ENCODE data around the gene SCRN1. TPM values are rescaled to one million over a fixed set of nuclear protein-coding genes. Genes with fewer than 3 reads are reported as not detected.

The SCRN1 gene
- total and polyA plus RNA-seq, 2 of the 4 experiments (the other 2 are of a cell fraction), result 57.1 to 124 TPM

DNA sequence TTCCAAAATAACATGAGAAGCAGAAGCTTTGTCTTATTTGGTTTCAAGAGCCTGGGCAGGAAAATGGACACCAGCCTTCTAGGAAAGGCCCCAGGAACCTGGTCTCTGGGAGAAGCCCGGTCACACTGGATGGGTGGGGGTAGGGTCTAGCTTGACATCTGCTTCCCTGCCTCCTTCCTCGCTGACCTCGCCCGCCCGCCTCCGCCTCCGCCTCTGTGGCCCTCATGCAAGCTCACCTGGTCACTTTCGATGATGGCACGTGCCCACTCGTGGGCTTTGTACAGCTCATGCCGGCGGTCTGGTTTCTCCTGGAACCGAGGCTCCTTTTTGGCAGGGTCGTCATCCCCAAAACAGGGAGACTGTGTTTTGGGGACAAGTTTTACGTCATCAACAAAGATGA, 63.4 kb downstream of the SCRN1 start:
- CTCF ChIA-PET, result interaction anchor here (0.6 kb wide), 1 partner anchor 1236 kb away, joined by 4 read pairs; no protein-coding TSS in a partner anchor

More for the DNA sequence above, 63.4 kb downstream of the SCRN1 start:
- H3K4me2 ChIP-seq (ENCODE audit: low read depth, low read length), result no peak overlapping the region
- no peaks in the 10 kb centered on the region for H3K4me1 ChIP-seq (ENCODE audit: control insufficient read depth, insufficient read depth, low read length)
- no peak overlapping the region for H3K56ac ChIP-seq (ENCODE audit: extremely low read depth, insufficient read depth, low read length)
- no peak overlapping the region for H3K18ac ChIP-seq (ENCODE audit: low read depth, low read length)
- H3K23ac ChIP-seq (ENCODE audit: low read depth, low read length), result no peak overlapping the region
- H2BK15ac ChIP-seq (ENCODE audit: low read depth, low read length), result no peak overlapping the region
- BruUV-seq (replicated peaks), result no TSS peak
- no peaks in the 10 kb centered on the region for H3K9me1 ChIP-seq (ENCODE audit: insufficient read depth, low read length)
- no peak overlapping the region for H4K8ac ChIP-seq (ENCODE audit: low read depth in 2 of 2, low read length in 2 of 2)
- dilution Hi-C loops (cut with HindIII; ENCODE audit: low sequenced_read_pairs, unreplicated experiment), result no loop called here
- intact Hi-C loops (cut with micrococcal nuclease), result no loop called here
- peaks cover 0 to 19% of the 10 kb centered on the region in 2 experiments for H3K79me1 ChIP-seq (ENCODE audit: low read depth in 1 of 2, low read length in 2 of 2)
- DNase-seq (no peak), ATAC-seq (ENCODE audit: low read depth) (no peak)
- H2AK9ac ChIP-seq (replicated peaks; ENCODE audit: low read depth, low read length, poor library complexity), result no peak overlapping the region
- no peak overlapping the region for H2BK20ac ChIP-seq (ENCODE audit: low read depth, low read length)
- H3K27me3 ChIP-seq (ENCODE audit: control insufficient read depth, insufficient read depth, low read length), result no peaks in the 10 kb centered on the region
- H3K27ac ChIP-seq (ENCODE audit: insufficient read depth, low read length), result no peak overlapping the region
- H3K9ac ChIP-seq (ENCODE audit: low read depth, low read length), result no peak overlapping the region
- no peak overlapping the region for H2AK5ac ChIP-seq (ENCODE audit: low read depth, low read length)
- no peaks in the 10 kb centered on the region for H3K9me3 ChIP-seq (ENCODE audit: control insufficient read depth, insufficient read depth, low read length)
- POLR2A ChIA-PET (ENCODE audit: unreplicated experiment), result no interaction called here
- H3K4me3 ChIP-seq (ENCODE audit: insufficient read depth, low read depth, low read length), result no peak overlapping the region
- H4K20me1 ChIP-seq (ENCODE audit: insufficient read depth, low read length), result peaks cover 5% of the 10 kb centered on the region; the same call in 1 of the 2 replicates
- in situ Hi-C loops (cut with MboI; ENCODE audit: low sequenced_read_pairs), result no loop called here
- no peak overlapping the region for H4K5ac ChIP-seq (ENCODE audit: low read depth, low read length)
- peaks cover 51% of the 10 kb centered on the region for H3K36me3 ChIP-seq (ENCODE audit: control insufficient read depth, insufficient read depth, low read length)
- TF ChIP-seq BHLHE40 (IDR thresholded peaks at IDR 0.05; ENCODE audit: low read depth, low read length) (no peak), RAD21 (IDR thresholded peaks at IDR 0.05; ENCODE audit: low read length) (no peak), RFX5 (IDR thresholded peaks at IDR 0.05; ENCODE audit: low read depth, low read length) (no peak), POLR2A (IDR thresholded peaks at IDR 0.05; ENCODE audit: low read depth, low read length) (no peak), MXI1 (IDR thresholded peaks at IDR 0.05; ENCODE audit: borderline replicate concordance, low read depth, low read length) (no peak), NFE2L2 (IDR thresholded peaks at IDR 0.05; ENCODE audit: low read depth, low read length) (no peak), CHD1 (IDR thresholded peaks at IDR 0.05; ENCODE audit: low read depth, low read length) (no peak), RCOR1 (IDR thresholded peaks at IDR 0.05; ENCODE audit: insufficient replicate concordance, low read length) (no peak), MAFK (IDR thresholded peaks at IDR 0.05; ENCODE audit: low read depth, low read length) (no peak), SMC3 (IDR thresholded peaks at IDR 0.05; ENCODE audit: low read depth, low read length) (no peak), FOS (IDR thresholded peaks at IDR 0.05; ENCODE audit: low read depth, low read length) (no peak), CEBPB (IDR thresholded peaks at IDR 0.05; ENCODE audit: low read depth, low read length) (no peak), MAZ (IDR thresholded peaks at IDR 0.05; ENCODE audit: borderline replicate concordance, low read depth, low read length) (no peak)
- TF ChIP-seq, protein P1, sequence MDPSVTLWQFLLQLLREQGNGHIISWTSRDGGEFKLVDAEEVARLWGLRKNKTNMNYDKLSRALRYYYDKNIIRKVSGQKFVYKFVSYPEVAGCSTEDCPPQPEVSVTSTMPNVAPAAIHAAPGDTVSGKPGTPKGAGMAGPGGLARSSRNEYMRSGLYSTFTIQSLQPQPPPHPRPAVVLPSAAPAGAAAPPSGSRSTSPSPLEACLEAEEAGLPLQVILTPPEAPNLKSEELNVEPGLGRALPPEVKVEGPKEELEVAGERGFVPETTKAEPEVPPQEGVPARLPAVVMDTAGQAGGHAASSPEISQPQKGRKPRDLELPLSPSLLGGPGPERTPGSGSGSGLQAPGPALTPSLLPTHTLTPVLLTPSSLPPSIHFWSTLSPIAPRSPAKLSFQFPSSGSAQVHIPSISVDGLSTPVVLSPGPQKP (IDR thresholded peaks at IDR 0.05; ENCODE audit: borderline replicate concordance, low read depth, low read length), result no peak
- TF ChIP-seq, protein P2, sequence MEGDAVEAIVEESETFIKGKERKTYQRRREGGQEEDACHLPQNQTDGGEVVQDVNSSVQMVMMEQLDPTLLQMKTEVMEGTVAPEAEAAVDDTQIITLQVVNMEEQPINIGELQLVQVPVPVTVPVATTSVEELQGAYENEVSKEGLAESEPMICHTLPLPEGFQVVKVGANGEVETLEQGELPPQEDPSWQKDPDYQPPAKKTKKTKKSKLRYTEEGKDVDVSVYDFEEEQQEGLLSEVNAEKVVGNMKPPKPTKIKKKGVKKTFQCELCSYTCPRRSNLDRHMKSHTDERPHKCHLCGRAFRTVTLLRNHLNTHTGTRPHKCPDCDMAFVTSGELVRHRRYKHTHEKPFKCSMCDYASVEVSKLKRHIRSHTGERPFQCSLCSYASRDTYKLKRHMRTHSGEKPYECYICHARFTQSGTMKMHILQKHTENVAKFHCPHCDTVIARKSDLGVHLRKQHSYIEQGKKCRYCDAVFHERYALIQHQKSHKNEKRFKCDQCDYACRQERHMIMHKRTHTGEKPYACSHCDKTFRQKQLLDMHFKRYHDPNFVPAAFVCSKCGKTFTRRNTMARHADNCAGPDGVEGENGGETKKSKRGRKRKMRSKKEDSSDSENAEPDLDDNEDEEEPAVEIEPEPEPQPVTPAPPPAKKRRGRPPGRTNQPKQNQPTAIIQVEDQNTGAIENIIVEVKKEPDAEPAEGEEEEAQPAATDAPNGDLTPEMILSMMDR (conservative IDR thresholded peaks at IDR 0.05; ENCODE audit: low read depth, low read length), result no peak
- TF ChIP-seq, protein P3, sequence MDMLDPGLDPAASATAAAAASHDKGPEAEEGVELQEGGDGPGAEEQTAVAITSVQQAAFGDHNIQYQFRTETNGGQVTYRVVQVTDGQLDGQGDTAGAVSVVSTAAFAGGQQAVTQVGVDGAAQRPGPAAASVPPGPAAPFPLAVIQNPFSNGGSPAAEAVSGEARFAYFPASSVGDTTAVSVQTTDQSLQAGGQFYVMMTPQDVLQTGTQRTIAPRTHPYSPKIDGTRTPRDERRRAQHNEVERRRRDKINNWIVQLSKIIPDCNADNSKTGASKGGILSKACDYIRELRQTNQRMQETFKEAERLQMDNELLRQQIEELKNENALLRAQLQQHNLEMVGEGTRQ (IDR thresholded peaks at IDR 0.05; ENCODE audit: low read depth, low read length), result no peak
- 100% methylated on average over 2 of the region's 15 CpGs; no CpG with 5 or more reads in 1 of the 2 experiments for WGBS, 2 experiments (ENCODE audit: extremely low coverage in 2 of 2, insufficient read length in 1 of 2)
- H4K91ac ChIP-seq (ENCODE audit: insufficient read depth, low read depth, low read length), result no peak overlapping the region
- H3K14ac ChIP-seq (replicated peaks; ENCODE audit: low read depth, low read length), result no peak overlapping the region
- H3K4ac ChIP-seq (ENCODE audit: low read depth, low read length), result no peak overlapping the region
- H2AFZ ChIP-seq (replicated peaks; ENCODE audit: low read length, poor library complexity), result no peak overlapping the region
- H2BK5ac ChIP-seq (ENCODE audit: low read depth, low read length, poor library complexity, severe bottlenecking), result no peak overlapping the region
- no peak overlapping the region for H2BK120ac ChIP-seq (ENCODE audit: low read depth, low read length)

All from IMR-90 (cell line).